ENCODE data around the gene UBE2QL1. TPM values are rescaled to one million over a fixed set of nuclear protein-coding genes. Genes with fewer than 3 reads are reported as not detected.

Gene UBE2QL1
- total and polyA plus RNA-seq, 2 donors (not counting 1 experiment from before 2014, with no cell fraction given) = 0.33 to 1.7 TPM

DNA sequence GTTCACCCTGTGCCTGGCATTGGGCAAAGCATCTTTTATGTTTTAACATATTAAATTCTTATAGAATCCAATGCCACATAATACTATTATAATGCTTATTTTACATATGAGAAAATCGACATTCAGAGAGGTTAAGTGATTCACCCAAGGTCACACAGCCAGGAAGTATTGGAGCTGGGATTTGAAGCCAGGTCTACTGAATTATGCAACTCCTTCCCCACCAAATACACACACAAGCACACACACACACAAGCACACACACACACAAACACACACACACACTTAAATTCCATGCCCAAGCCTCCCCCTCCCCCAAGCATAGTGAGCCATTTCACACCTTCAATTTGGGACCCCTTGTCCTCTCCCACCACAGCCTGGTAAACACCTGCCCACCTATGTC lies 37.4 kb downstream of the UBE2QL1 start:
- WGBS (ENCODE audit: insufficient coverage) = no CpG with 5 or more reads among the region's 1 CpG
- no peak for TF ChIP-seq CTCF (IDR thresholded peaks at IDR 0.05)
- TF ChIP-seq EZH2 (IDR thresholded peaks at IDR 0.05; ENCODE audit: borderline replicate concordance, insufficient read depth, low read depth, low read length, poor library complexity, severe bottlenecking) = no peak
- Mint-ChIP-seq H3K4me3 (peak overlapping the region; percentile 20), H3K27me3 (no peaks in the 10 kb centered on the region), H3K27ac (no peak overlapping the region), H3K9me3 (ENCODE audit: insufficient read depth) (no peaks in the 10 kb centered on the region), H3K4me1 (peaks cover 44% of the 10 kb centered on the region)
- peaks cover 9 to 38% of the 10 kb centered on the region in 2 donors for H3K4me1 ChIP-seq (ENCODE audit: control insufficient read depth in 2 of 2, insufficient read depth in 2 of 2, low read length in 2 of 2)
- POLR2A ChIA-PET = no interaction called here
- no peak overlapping the region for H3K4me3 ChIP-seq (ENCODE audit: control extremely low read depth in 1 of 5, extremely low read depth in 1 of 5, insufficient read depth in 1 of 5, low read depth in 2 of 5, low read length in 4 of 5)
- H2AFZ ChIP-seq (ENCODE audit: insufficient read depth, low read depth, low read length, poor library complexity, severe bottlenecking) = no peak overlapping the region
- H3K4me2 ChIP-seq (replicated peaks; ENCODE audit: low read depth, low read length, poor library complexity, severe bottlenecking) = peak overlapping the region; percentile 50
- ATAC-seq (ENCODE audit: low read depth) (no peak), DNase-seq (no peak)
- intact Hi-C loops (cut with micrococcal nuclease) = no loop called here
- H3K36me3 ChIP-seq (replicated peaks in 1 of 2; ENCODE audit: control extremely low read depth in 1 of 2, control insufficient read depth in 1 of 2, extremely low read depth in 1 of 2, insufficient read depth in 2 of 2, low read length in 1 of 2) = no peaks in the 10 kb centered on the region
- H3K79me2 ChIP-seq (ENCODE audit: control insufficient read depth, insufficient read depth, low read length) = no peaks in the 10 kb centered on the region
- peak overlapping the region in 1 of 2 donors; percentile 68 for H3K27ac ChIP-seq (ENCODE audit: low read length in 2 of 2)
- no peak overlapping the region for H3K9ac ChIP-seq (ENCODE audit: low read length)
- H3K27me3 ChIP-seq (replicated peaks in 1 of 4; ENCODE audit: control extremely low read depth in 1 of 4, control insufficient read depth in 3 of 4, insufficient read depth in 4 of 4, low read length in 3 of 4) = no peaks in the 10 kb centered on the region
- CTCF ChIA-PET = interaction anchor here (1.3 kb wide), 1 partner anchor 11 kb away, joined by 3 read pairs; no protein-coding TSS in a partner anchor
- no peaks in the 10 kb centered on the region for H4K20me1 ChIP-seq (ENCODE audit: control insufficient read depth, insufficient read depth, low read length, poor library complexity, severe bottlenecking)
- no peaks in the 10 kb centered on the region for H3K9me3 ChIP-seq (ENCODE audit: control extremely low read depth in 1 of 3, control insufficient read depth in 2 of 3, insufficient read depth in 1 of 3, low read length in 2 of 3)

DNA sequence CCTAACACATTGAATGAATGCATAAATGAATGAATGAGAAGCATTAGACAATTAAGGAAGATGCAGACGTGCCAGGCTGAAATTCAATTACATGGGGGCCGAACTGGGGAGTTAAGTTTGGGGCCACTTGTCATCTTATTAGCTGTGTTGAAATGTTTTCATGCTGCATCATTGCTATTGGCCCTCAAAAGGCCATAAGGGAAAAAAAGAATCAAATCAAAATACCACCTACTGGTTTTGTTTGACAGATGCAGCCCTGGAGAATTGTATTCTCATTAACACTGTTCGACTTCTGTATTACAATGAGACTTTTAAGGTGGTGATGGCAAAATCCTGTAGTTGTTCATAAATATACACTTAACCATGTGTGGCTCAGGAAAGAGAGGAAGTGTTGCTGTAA lies 38.4 kb downstream of the UBE2QL1 start:
- Histone ChIP-seq H3K4me1 (ENCODE audit: control insufficient read depth in 2 of 2, insufficient read depth in 2 of 2, low read length in 2 of 2) (peaks cover 9 to 35% of the 10 kb centered on the region in 2 donors), H3K79me2 (ENCODE audit: control insufficient read depth, insufficient read depth, low read length) (no peaks in the 10 kb centered on the region), H2AFZ (ENCODE audit: insufficient read depth, low read depth, low read length, poor library complexity, severe bottlenecking) (no peak overlapping the region), H3K4me2 (replicated peaks; ENCODE audit: low read depth, low read length, poor library complexity, severe bottlenecking) (no peak overlapping the region), H3K27me3 (replicated peaks in 1 of 4; ENCODE audit: control extremely low read depth in 1 of 4, control insufficient read depth in 3 of 4, insufficient read depth in 4 of 4, low read length in 3 of 4) (no peaks in the 10 kb centered on the region), H3K4me3 (ENCODE audit: control extremely low read depth in 1 of 5, extremely low read depth in 1 of 5, insufficient read depth in 1 of 5, low read depth in 2 of 5, low read length in 4 of 5) (no peak overlapping the region), H4K20me1 (ENCODE audit: control insufficient read depth, insufficient read depth, low read length, poor library complexity, severe bottlenecking) (no peaks in the 10 kb centered on the region), H3K9ac (ENCODE audit: low read length) (no peak overlapping the region), H3K27ac (ENCODE audit: low read length in 2 of 2) (no peak overlapping the region), H3K36me3 (replicated peaks in 1 of 2; ENCODE audit: control extremely low read depth in 1 of 2, control insufficient read depth in 1 of 2, extremely low read depth in 1 of 2, insufficient read depth in 2 of 2, low read length in 1 of 2) (no peaks in the 10 kb centered on the region), H3K9me3 (ENCODE audit: control extremely low read depth in 1 of 3, control insufficient read depth in 2 of 3, insufficient read depth in 1 of 3, low read length in 2 of 3) (no peaks in the 10 kb centered on the region)
- TF ChIP-seq CTCF (IDR thresholded peaks at IDR 0.05) (no peak), EZH2 (IDR thresholded peaks at IDR 0.05; ENCODE audit: borderline replicate concordance, insufficient read depth, low read depth, low read length, poor library complexity, severe bottlenecking) (no peak)
- Mint-ChIP-seq H3K4me3 (no peak overlapping the region), H3K9me3 (ENCODE audit: insufficient read depth) (no peaks in the 10 kb centered on the region), H3K27me3 (peaks cover 6% of the 10 kb centered on the region), H3K27ac (no peak overlapping the region), H3K4me1 (peaks cover 47% of the 10 kb centered on the region)
- ChIA-PET POLR2A (no interaction called here), CTCF (no interaction called here)
- ATAC-seq (ENCODE audit: low read depth) = no peak
- no peak for DNase-seq
- WGBS (ENCODE audit: insufficient coverage) = 60% methylated on average over 2 of the region's 3 CpGs
- intact Hi-C loops (cut with micrococcal nuclease) = no loop called here
